ENCODE data around the gene ZNF524. TPM values are rescaled to one million over a fixed set of nuclear protein-coding genes. Genes with fewer than 3 reads are reported as not detected.
"Not testable (repeated sequence)": the region's sequence is repeated elsewhere in the genome, so short reads cannot be mapped to it uniquely, and the experiment has no call there.

Gene ZNF524
- total RNA-seq, result 10 to 100 TPM; 12.5 to 12.6 (median 12.6) TPM

GRCh38 chr19:55599842-55600661 is at the start of gene ZNF524:
ZNF524 (plus strand) TSS chr19:55600288; CDS start chr19:55602113, 1,825 bp downstream.
- Mint-ChIP-seq H3K9me3 (peaks cover 8% of the 10 kb centered on the region), H3K27me3 (ENCODE audit: low read depth) (no peaks in the 10 kb centered on the region), H3K4me1 (ENCODE audit: low read depth) (peaks cover 24% of the 10 kb centered on the region), H3K36me3 (ENCODE audit: insufficient read depth) (peaks cover 24% of the 10 kb centered on the region), H3K4me3 (peak within 1 kb of the TSS; percentile 97)
- DNase-seq (peak; percentile 77), ATAC-seq (peak; percentile 62 to 63)

DNA sequence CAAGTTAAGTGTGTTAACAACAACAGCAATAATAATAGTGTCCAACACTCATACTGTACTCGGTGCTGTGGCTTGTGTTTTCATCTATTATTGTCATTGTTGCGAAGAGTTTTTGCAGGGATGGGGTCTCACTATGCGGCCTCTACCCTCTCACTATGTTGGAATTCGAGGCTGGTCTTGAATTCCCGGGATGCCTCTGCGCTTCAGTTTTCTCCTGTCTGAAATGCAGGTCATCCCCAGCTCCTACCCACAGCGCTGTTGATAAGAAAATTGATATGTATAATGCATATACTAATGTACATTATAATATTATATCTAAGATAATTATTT is 49.8 kb upstream of the ZNF524 start:
- Mint-ChIP-seq H3K4me3 (no peak overlapping the region), H3K36me3 (ENCODE audit: insufficient read depth) (no peaks in the 10 kb centered on the region), H3K9me3 (no peaks in the 10 kb centered on the region), H3K4me1 (ENCODE audit: low read depth) (no peaks in the 10 kb centered on the region), H3K27me3 (ENCODE audit: low read depth) (peaks cover 28% of the 10 kb centered on the region)
- ATAC-seq (no peak), DNase-seq (no peak)

DNA sequence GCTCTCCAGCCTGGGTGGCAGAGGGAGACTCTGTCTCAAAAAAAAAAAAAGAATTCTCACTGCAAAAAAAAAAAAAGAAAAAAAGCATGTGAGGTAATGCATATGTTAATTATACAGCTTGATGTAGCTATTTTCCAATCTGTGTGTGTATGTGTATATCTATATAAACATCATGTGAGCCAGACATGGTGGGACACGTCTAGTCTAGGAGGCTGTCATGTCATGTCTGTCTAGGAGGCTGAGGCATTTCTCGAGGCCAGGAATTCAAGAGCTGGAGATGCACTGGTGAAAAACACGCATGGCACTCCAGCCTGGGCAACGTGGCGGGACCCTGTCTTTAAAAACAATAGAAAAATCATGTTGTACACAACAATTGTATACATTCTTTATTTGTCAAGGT is 47.9 kb upstream of the ZNF524 start:
- ATAC-seq, result no peak

DNA sequence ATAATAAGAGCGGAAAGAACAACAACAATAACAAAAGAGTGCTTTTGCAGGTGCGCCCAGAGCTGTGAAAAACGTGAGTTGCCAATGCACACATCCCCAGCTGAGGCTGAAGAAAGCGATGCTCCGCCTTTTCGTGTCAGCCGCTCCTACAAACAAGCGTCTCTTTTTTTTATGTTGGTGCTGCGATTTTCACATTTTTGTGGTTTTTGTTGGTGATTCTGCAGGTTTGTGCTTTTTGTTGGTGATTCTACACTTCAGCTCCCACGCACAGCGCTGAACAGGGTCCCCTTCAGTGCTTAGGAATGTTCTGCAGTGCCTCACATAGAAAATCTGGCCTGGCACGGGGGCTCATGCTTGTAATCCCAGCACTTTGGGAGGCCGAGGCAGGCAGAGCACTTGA is 47.5 kb upstream of the ZNF524 start:
- no peaks in the 10 kb centered on the region for H3K9me3 Mint-ChIP-seq
- ATAC-seq (no peak), DNase-seq (no peak)
- H3K27me3 Mint-ChIP-seq (ENCODE audit: low read depth), result peaks cover 13% of the 10 kb centered on the region
- no peaks in the 10 kb centered on the region for H3K36me3 Mint-ChIP-seq (ENCODE audit: insufficient read depth)
- H3K4me1 Mint-ChIP-seq (ENCODE audit: low read depth), result no peaks in the 10 kb centered on the region
- no peak overlapping the region for H3K4me3 Mint-ChIP-seq

More for the DNA sequence above, 47.9 kb upstream of the ZNF524 start:
- Mint-ChIP-seq H3K36me3 (ENCODE audit: insufficient read depth) (no peaks in the 10 kb centered on the region), H3K27me3 (ENCODE audit: low read depth) (peaks cover 17% of the 10 kb centered on the region), H3K9me3 (no peaks in the 10 kb centered on the region), H3K4me3 (no peak overlapping the region), H3K4me1 (ENCODE audit: low read depth) (no peaks in the 10 kb centered on the region)
- no peak for DNase-seq

GRCh38 chr19:55553217-55554182 is 46.6 kb upstream of the ZNF524 start:
- no peaks in the 10 kb centered on the region for H3K4me1 Mint-ChIP-seq (ENCODE audit: low read depth)
- no peak for DNase-seq

DNA sequence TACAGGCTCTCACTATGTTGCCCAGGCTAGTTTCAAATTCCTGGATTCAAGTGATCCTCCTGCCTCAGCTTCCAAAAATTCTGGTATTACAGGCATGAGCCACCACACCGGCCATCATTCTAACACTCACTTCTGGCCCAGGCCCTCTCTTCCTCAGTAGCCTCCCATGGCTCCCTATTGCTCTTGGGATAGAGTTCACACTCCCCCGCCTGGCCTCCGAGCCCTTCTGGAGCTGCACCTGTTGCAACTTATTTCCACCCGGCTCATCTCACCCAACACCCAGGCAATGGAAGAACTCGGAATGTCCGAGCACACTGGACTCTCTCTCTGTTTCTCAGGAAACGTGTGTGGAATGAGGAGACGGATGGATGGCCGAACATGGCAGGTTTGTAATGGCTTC is 45.8 kb upstream of the ZNF524 start:
- H3K4me3 Mint-ChIP-seq, result no peak overlapping the region
- H3K27me3 Mint-ChIP-seq (ENCODE audit: low read depth), result peaks cover 6% of the 10 kb centered on the region
- no peaks in the 10 kb centered on the region for H3K36me3 Mint-ChIP-seq (ENCODE audit: insufficient read depth)
- H3K9me3 Mint-ChIP-seq, result no peaks in the 10 kb centered on the region
- DNase-seq (no peak), ATAC-seq (no peak)
- H3K4me1 Mint-ChIP-seq (ENCODE audit: low read depth), result no peaks in the 10 kb centered on the region

More at GRCh38 chr19:55553217-55554182, 46.6 kb upstream of the ZNF524 start:
- H3K9me3 Mint-ChIP-seq, result no peaks in the 10 kb centered on the region
- no peak overlapping the region for H3K4me3 Mint-ChIP-seq
- H3K27me3 Mint-ChIP-seq (ENCODE audit: low read depth), result peaks cover 7% of the 10 kb centered on the region
- no peaks in the 10 kb centered on the region for H3K36me3 Mint-ChIP-seq (ENCODE audit: insufficient read depth)
- no peak for ATAC-seq

- no peaks in the 10 kb centered on the region for H3K36me3 Mint-ChIP-seq (ENCODE audit: insufficient read depth)
- no peak for DNase-seq
These were observed 45.3 kb upstream of the ZNF524 start for GRCh38 chr19:55554741-55555152.

GRCh38 chr19:55559684-55560083 is 40.4 kb upstream of the ZNF524 start:
- no peak overlapping the region for H3K4me3 Mint-ChIP-seq
- no peak for DNase-seq
- no peaks in the 10 kb centered on the region for H3K36me3 Mint-ChIP-seq (ENCODE audit: insufficient read depth)
- ATAC-seq, result no peak
- no peaks in the 10 kb centered on the region for H3K4me1 Mint-ChIP-seq (ENCODE audit: low read depth)
- peaks cover 4% of the 10 kb centered on the region for H3K9me3 Mint-ChIP-seq
- H3K27me3 Mint-ChIP-seq (ENCODE audit: low read depth), result peaks cover 3% of the 10 kb centered on the region

More at GRCh38 chr19:55554741-55555152, 45.3 kb upstream of the ZNF524 start:
- no peaks in the 10 kb centered on the region for H3K9me3 Mint-ChIP-seq
- ATAC-seq, result no peak
- H3K27me3 Mint-ChIP-seq (ENCODE audit: low read depth), result peaks cover 2% of the 10 kb centered on the region
- H3K4me1 Mint-ChIP-seq (ENCODE audit: low read depth), result no peaks in the 10 kb centered on the region
- H3K4me3 Mint-ChIP-seq, result no peak overlapping the region

- no peaks in the 10 kb centered on the region for H3K36me3 Mint-ChIP-seq (ENCODE audit: insufficient read depth)
- no peaks in the 10 kb centered on the region for H3K4me1 Mint-ChIP-seq (ENCODE audit: low read depth)
- peaks cover 7% of the 10 kb centered on the region for H3K27me3 Mint-ChIP-seq (ENCODE audit: low read depth)
- ATAC-seq (no peak), DNase-seq (no peak)
- peaks cover 4% of the 10 kb centered on the region for H3K9me3 Mint-ChIP-seq
- no peak overlapping the region for H3K4me3 Mint-ChIP-seq
These were observed 36.8 kb upstream of the ZNF524 start for GRCh38 chr19:55563261-55563690.

DNA sequence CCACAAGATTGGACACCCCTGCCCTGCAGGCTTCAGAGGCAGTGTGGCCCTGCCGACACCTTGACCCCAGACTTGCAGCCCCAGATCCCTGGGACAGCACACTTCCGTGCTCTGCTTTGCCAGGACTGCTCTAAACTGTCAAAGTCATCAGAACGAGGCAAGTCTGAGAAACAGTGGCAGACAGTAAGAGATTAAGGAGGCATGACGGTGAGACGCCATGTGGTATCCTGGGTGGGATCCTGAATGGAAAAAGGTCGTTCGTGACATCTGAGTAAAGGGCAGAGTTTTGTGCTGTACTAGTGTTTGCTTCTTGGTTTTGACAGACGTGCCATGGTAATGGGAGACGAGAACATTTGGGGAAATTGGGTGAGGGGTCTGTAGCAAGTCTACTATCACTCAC is 33.3 kb upstream of the ZNF524 start:
- Mint-ChIP-seq H3K4me1 (ENCODE audit: low read depth) (no peaks in the 10 kb centered on the region), H3K4me3 (no peak overlapping the region), H3K27me3 (ENCODE audit: low read depth) (peaks cover 4% of the 10 kb centered on the region), H3K9me3 (no peaks in the 10 kb centered on the region), H3K36me3 (ENCODE audit: insufficient read depth) (no peaks in the 10 kb centered on the region)
- ATAC-seq (no peak), DNase-seq (no peak)

GRCh38 chr19:55567708-55568328 is 32.3 kb upstream of the ZNF524 start:
- no peaks in the 10 kb centered on the region for H3K4me1 Mint-ChIP-seq (ENCODE audit: low read depth)
- ATAC-seq (no peak), DNase-seq (no peak)
- H3K9me3 Mint-ChIP-seq, result no peaks in the 10 kb centered on the region
- H3K4me3 Mint-ChIP-seq, result no peak overlapping the region
- H3K36me3 Mint-ChIP-seq (ENCODE audit: insufficient read depth), result no peaks in the 10 kb centered on the region
- H3K27me3 Mint-ChIP-seq (ENCODE audit: low read depth), result peaks cover 4% of the 10 kb centered on the region

- not testable (repeated sequence) for DNase-seq; ATAC-seq; H3K9me3 Mint-ChIP-seq; H3K4me3 Mint-ChIP-seq; H3K4me1 Mint-ChIP-seq (ENCODE audit: low read depth); H3K27me3 Mint-ChIP-seq (ENCODE audit: low read depth); H3K36me3 Mint-ChIP-seq (ENCODE audit: insufficient read depth)
These were observed 30.6 kb upstream of the ZNF524 start for GRCh38 chr19:55569477-55569876.

DNA sequence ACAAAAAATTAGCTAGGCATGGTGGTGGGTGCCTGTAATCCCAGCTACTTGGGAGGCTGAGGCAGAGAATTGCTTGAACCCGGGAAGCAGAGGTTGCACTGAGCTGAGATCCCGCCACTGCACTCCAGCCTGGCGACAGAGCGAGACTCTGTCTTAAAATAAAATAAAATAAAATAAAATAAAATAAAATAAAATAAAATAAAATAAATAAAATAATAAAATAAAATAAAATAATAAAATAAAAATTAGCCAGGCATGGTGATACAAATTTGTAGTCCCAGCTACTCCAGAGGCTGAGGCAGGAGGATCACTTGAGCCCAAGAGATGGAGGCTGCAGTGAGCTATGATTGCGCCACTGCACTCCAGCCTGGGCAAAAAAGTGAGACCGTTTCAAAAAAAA is 26.2 kb upstream of the ZNF524 start:
- not testable (repeated sequence) for H3K9me3 Mint-ChIP-seq; H3K27me3 Mint-ChIP-seq (ENCODE audit: low read depth); H3K36me3 Mint-ChIP-seq (ENCODE audit: insufficient read depth)

GRCh38 chr19:55576746-55577145 is 23.3 kb upstream of the ZNF524 start:
- peaks cover 14% of the 10 kb centered on the region for H3K36me3 Mint-ChIP-seq (ENCODE audit: insufficient read depth)
- DNase-seq (no peak), ATAC-seq (no peak)
- no peaks in the 10 kb centered on the region for H3K9me3 Mint-ChIP-seq
- peaks cover 16% of the 10 kb centered on the region for H3K4me1 Mint-ChIP-seq (ENCODE audit: low read depth)
- no peak overlapping the region for H3K4me3 Mint-ChIP-seq
- no peaks in the 10 kb centered on the region for H3K27me3 Mint-ChIP-seq (ENCODE audit: low read depth)

More for the DNA sequence above, 26.2 kb upstream of the ZNF524 start:
- ATAC-seq; H3K4me3 Mint-ChIP-seq; H3K4me1 Mint-ChIP-seq (ENCODE audit: low read depth); DNase-seq: not testable (repeated sequence)

All from activated T-cell treated with anti-CD3 and anti-CD28 coated beads, Interleukin-2, amount 50 U/mL, for 4 hours (primary cell).